ENCODE results near the gene LIX1L.

LIX1L gene

GRCh38 chr1:145985129-145985501, 27.3 kb upstream of the LIX1L start:
- no peak for DNase-seq

DNA sequence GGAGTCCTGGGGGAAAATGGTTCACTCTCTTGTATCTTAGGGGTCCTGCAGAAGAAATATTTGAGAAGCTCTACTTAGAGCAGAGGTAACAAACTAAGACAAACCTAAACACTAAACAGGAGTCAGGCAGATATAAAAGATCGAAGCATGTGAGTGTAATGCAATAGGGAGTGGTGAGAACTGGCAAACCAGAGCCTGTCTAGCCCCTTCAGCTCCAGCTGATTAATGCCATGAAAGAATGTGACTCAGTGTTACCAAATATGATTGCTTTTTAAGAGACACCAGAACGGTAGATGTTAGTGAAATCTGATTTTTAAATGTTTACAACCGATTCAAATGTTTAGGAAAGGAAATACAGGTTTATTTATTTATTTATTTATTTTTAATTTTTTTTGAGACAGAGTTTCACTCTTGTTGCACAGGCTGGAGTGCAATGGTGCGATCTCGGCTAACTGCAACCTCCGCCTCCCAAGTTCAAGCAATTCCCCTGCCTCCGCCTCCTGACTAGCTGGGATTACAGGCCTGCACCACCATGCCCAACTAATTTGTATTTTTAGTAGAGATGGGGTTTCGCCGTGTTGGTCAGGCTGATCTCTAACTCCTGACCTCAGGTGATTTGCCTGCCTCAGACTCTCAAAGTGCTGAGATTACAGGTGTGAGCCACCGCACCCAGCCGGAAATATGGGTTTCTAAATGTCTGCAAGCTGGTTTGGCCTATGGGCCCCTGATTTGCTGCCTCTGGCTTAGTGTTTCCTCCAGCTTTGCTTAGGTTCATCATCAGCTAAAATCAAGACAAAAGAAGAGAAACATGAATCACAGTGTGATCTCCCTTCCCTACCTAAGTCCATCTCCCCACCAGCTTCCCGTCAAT, 26.4 kb upstream of the LIX1L start:
- no peak for DNase-seq

DNA sequence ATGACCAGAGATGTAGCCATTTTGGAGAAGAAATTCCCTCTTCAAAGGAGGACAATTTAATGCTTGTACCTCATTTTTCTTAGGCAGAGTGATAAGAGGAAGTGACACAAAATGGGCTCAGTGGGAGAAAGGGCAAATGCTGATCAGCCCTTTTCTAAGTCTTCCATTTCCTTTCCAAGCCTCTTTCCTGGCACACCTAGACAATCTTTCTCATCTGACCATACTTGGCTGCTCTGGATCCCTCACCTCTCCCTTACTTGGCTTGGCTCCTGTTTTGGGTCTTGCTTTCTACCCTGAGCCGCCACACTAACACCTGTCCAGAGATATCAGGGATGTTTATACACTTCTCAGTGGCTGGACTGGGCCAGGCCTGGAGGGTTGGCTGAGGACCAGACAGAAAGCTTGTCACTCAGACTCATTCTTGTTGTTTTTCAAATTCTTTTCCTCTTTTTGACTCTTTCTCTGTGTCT, 25.4 kb upstream of the LIX1L start:
- DNase-seq, result no peak

DNA sequence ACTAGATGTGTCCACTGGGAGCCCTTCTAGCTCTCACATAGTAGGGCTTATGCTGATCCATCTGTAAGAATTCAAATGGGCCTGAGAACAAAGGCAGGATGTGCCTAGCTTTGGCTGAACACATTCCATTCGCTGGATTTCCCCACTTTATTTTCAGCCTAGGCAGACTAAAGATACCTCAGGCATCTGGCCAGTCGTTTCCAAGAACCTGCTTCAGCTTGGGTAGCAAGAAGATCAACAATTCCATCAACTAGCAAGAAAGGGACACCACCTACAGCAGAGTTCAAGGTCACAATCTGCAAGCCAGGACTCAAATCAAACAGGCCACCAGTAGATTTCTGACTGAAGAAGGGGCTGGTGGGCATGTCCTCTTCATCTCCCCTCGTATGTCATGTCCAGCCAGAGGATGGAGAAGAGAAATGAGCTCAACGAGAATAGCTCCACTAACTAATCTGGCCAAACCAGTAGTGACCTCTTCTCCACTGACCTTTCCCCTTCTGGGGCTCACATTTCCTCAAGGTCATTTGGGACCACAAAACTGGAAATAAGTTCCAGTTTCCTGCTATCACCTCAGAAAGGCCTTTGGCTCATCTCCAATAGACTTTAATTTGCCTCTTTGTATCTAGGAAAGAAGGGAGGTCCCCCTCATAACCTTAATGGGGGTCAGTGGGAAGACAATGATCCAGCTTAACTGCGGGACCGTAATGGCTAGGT, 24.4 kb upstream of the LIX1L start:
- DNase-seq, result no peak

- DNase-seq, result no peak
These were observed 22.7 kb upstream of the LIX1L start for GRCh38 chr1:145980457-145980994.

DNA sequence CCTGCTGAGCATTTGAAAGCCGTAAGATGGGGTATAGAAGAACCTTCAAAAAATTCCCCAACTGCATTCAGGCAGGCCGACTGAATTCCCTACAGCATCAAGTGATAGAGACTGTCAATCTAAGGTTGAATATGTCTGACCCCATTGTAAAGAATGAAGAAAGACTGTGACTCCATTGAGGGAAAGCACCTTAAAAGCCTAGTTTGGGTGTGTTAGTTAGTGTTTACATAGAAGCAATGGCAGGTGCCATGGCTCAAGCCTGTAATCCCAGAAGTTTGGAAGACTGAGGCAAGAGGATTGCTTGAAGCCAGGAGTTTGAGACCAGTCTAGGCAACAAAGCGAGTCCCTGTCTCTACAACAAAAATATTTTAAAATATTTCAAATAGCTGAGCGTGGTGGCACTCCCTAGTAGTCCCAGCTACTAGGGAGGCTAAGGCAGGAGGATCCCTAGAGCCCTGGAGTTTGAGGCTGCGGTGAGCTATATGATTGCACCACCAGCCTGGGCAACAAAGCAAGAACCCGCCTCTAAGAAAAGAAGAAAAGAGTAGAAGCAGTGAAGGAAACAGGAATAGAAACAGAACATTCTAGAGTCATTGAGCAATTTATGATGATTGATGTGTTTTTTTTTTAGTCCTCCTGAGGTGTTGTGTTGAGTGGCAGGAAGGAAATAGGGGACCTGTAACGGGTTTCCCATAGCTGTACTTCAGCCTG, 22.1 kb upstream of the LIX1L start:
- no peak for DNase-seq

- peak; percentile 99 for DNase-seq
These were observed 21.3 kb upstream of the LIX1L start for GRCh38 chr1:145978854-145979745.

- no peak for DNase-seq
These were observed 20.6 kb upstream of the LIX1L start for GRCh38 chr1:145978471-145978853.

DNA sequence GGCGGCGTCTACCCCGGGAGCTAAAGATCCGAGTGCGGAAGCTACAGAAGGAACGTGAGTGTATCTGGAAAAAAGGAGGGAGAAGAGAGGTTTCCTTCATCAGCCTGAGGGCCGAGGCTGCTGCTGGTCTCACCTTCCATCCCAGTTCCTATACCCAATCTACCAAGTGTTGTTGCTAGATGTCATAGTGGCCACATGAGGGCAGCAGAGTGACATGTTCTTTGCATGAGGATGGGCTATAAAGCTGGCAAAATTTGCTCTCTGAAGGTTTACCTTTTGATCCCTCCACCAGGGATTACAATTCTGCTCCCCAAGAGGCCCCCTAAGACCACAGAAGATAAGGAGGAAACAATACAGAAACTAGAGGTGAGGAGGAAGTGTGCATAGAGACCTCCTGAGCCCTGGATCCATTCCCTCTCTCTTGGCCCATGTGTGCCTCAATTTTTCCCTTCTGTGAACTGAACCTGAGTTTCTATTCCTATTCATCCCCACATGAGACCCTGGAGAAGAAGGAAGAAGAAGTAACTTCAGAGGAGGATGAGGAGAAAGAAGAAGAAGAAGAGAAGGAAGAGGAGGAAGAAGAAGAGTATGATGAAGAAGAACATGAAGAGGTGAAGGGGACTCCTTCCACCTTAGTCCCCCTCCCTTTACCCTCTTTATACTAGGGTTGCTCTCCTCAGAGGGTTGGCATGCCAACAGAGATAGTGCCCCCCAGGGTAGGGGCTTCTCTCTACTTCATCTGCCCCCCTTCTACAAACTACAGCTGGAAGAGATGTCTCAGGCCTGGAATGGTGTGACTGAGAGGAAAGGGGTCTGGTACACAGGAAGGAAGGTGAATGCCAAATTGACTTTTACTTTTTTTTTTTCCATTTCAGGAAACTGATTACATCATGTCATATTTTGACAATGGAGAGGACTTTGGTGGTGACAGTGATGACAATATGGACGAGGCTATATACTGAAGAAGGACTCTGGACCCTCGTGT, 20.0 kb upstream of the LIX1L start:
- peak; percentile 84 to 90 for DNase-seq

GRCh38 chr1:145977016-145977415, 19.2 kb upstream of the LIX1L start:
- DNase-seq, result no peak

DNA sequence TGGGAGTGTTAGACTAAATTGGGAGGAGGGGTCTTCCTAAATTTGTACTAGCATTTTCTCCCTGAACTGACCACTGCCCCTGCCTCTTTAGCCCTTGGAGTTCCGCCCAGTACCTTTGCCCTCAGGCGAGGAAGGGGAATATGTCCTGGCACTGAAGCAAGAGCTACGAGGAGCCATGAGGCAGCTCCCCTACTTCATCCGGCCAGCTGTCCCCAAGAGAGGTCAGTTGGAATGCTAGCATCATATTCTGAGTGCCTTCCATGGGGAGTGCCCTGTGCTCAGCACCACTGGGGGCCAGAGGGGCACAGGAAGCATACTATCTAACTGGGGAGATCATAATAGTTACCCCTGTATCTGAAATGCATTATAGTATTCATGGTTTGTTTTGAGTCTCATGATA, 17.4 kb upstream of the LIX1L start:
- DNase-seq, result no peak

- no peak for DNase-seq
These were observed 16.9 kb upstream of the LIX1L start for GRCh38 chr1:145974721-145975120.

DNA sequence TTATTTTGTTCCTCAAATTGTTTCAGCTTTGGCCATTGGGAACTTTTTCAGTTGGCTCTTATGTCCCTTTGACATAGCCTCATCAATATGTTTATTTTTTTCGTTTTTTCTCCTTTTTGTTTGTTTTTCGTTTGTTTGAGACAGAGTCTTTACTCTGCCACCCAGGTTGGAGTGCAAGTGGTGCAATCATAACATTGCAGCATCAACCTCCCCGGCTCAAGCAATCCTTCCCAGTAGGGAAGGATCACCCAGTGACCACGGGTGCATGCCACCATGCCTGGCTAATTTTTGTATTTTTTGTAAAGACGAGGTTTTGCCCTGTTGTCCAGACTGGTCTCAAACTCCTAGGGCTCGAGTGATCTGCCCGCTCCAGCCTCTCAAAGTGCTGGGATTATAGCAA, 14.8 kb upstream of the LIX1L start:
- no peak for DNase-seq

DNA sequence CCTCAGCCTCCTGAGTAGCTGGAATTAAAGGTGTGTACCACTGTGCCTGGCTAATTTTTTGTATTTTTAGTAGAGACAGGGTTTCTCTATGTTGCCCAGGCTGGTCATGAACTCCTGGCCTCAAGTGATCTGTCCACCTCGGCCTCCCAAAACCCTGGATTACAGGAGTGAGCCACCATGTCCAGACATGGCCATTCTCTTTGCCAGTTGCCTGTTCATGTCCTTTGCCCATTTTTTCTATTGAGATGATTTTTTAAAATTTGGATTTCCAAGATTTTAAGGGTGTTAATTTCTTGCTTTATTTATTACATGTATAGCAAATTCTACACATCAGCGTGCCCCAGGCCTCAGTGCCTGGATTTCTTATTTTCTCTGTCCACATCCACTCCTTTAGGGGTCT, 9.5 kb upstream of the LIX1L start:
- DNase-seq, result no peak

GRCh38 chr1:145965119-145965744, 7.4 kb upstream of the LIX1L start:
- DNase-seq, result no peak

DNA sequence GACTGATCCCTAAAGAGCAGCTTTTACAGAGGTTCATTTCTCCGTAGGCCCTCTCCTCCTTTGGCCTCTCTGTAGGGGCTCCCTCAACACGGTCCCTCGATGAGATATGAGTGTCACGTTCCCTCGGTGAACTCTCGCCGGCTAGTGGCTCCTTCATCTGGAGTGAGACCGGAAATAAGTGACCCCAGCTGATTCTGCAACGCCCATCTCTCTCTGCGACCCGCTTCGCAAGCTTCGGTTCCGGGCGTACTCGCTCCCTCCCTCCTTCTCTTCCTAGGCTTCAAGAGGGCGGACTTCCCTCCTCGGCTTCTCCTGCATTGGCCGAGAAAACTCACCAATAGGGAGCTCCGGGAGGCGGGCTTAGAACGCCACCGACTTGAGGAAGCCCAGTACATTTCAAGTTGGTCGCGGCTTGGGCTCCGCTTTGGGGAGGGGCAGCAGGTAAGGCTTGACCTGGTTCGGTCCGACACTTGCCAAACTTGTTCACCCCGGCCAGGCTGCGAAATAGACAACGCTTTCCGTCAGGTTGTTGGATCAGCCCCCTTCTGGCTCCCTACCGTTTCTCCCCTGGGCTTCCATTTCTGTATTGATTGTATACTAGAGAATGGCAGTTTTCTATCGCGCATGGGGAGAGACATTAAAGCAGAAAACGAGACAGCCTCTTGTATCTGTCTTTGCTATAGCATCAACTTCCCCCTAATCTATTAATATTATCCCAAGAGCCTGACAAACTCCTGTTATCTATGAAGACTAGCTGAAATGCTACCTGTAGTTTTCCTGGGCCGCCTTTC, 6.7 kb upstream of the LIX1L start, which contains the start of the genes ANKRD34A and POLR3GL:
ANKRD34A (minus strand) TSS at position 248 of the 791 bp plus-strand sequence. CDS start 2,816 bp downstream, outside the sequence.
POLR3GL (plus strand) TSS at position 363 of the 791 bp plus-strand sequence. CDS start 10,176 bp downstream, outside the sequence.
- DNase-seq, result peak; percentile 100

- DNase-seq, result peak; percentile 75 to 83
These were observed 5.6 kb upstream of the LIX1L start for GRCh38 chr1:145963265-145964019.
